Tibial nerve (tissue), 4 donors: Measurements from ENCODE around the gene TMEM247. TPM values are rescaled to one million over a fixed set of nuclear protein-coding genes. Genes with fewer than 3 reads are reported as not detected.

Experiments used
- DNase-seq, 2 donors: peaks; one replicate each; pipeline ENCODE4 v3.0.0-alpha.2; 2019; ENCODE audit warnings: low spot score in 2 of 2
- H3K27ac ChIP-seq, 4 donors: fragments of 200-600 bp; sonication (generic) in 3 of 4; one replicate each; pipeline ENCODE4 v1.5.1; 2017 to 2019; ENCODE audit warnings: mild to moderate bottlenecking in 1 of 4
- H3K27me3 ChIP-seq, 2 donors: fragments of 200-600 bp; sonication (generic) in 1 of 2; one replicate each; pipeline versions ENCODE4 v1.5.1 to v1.6.0; 2017 to 2019
- H3K36me3 ChIP-seq, 3 donors: fragments of 200-600 bp; sonication (generic); one replicate each; pipeline ENCODE4 v1.5.1; 2018 to 2019
- H3K4me1 ChIP-seq, 4 donors: fragments of 200-600 bp; sonication (generic) in 3 of 4; one replicate each; pipeline ENCODE4 v1.5.1; 2017 to 2019
- H3K4me3 ChIP-seq, 4 donors: fragments of 200-600 bp; sonication (generic) in 3 of 4; one replicate each; pipeline ENCODE4 v1.5.1; 2017 to 2019; ENCODE audit warnings: mild to moderate bottlenecking in 1 of 4, moderate library complexity in 1 of 4
- H3K9me3 ChIP-seq, 4 donors: fragments of 200-600 bp; sonication (generic) in 3 of 4; one replicate each; pipeline ENCODE4 v1.5.1; 2017 to 2019
- EP300 ChIP-seq, 2 donors: sonication (generic); formaldehyde crosslinking; IDR thresholded peaks; one replicate each; pipeline ENCODE4 v1.6.1; 2017; ENCODE audit warnings: antibody characterized with exemption in 2 of 2, mild to moderate bottlenecking in 1 of 2
- POLR2A ChIP-seq, 2 donors: fragments of 450-650 bp; IDR thresholded peaks; one replicate each; pipeline ENCODE4 v1.6.1; 2017; ENCODE audit warnings: antibody characterized with exemption in 2 of 2, mild to moderate bottlenecking in 2 of 2, moderate library complexity in 2 of 2
- WGBS, 2 donors: methylation state at CpG; one replicate each; pipeline ENCODE4 v1.1.5; 2018; 5-methylcytosine and 5-hydroxymethylcytosine counted together
- total RNA-seq, 4 donors: library from RNA; depleted of rRNA; stranded (reverse); fragments of >200 nt; gene quantifications; one replicate each; pipeline ENCODE4 v1.1.0, GENCODE V29; 2016
- TF ChIP-seq, protein P1 (sequence below), 5 experiments: fragments of 200-600 bp in 3 of 5; fragments of 450-650 bp in 2 of 5; sonication (generic) in 3 of 5; IDR thresholded peaks; one replicate each; pipeline ENCODE4 v1.5.1; 2016 to 2019; ENCODE audit warnings: antibody characterized with exemption in 5 of 5, mild to moderate bottlenecking in 3 of 5, moderate library complexity in 2 of 5

TMEM247 gene
- total RNA-seq, 4 donors from 2014 or later, result not detected

DNA sequence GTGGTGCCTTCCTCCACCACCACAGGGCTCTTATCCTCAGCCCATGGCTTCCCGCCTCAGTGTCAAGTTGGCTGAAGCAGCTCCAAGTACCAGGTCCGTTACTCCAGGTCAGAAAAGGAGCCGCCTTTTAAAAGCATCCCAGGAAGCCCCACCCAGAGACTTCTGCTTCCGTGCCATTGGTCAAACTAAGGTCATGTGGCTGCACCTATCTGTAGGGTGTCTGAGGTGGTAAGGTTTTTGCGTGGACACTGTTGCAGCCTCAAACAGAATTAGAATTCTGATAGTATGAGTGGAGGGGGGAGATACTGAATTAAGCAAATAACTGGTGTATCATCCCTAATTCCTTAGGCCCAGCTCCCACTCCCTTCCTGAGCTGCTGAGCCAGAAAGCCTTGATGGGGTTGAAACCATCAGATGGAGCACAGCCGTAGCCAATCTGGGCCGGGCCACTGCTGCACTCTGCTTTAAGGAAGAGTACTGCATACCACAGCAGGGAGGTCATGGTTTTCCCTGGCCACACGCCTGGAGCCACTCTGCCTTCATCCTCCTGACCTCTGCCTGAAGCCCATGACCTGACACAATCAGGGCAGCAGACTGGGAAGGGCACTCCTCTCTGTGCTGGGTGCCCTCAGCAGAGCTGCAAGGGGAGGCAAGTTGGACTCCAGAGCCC lies 8.4 kb downstream of the TMEM247 start:
- Histone ChIP-seq H3K4me3 (no peak overlapping the region), H3K27me3 (no peaks in the 10 kb centered on the region), H3K4me1 (peaks cover 0 to 44% (median 38%) of the 10 kb centered on the region in 4 donors), H3K9me3 (no peaks in the 10 kb centered on the region), H3K36me3 (no peaks in the 10 kb centered on the region), H3K27ac (peak overlapping the region in 3 of 4 donors; percentile 13 to 82 (median 79))
- peak; percentile 25 to 54 for DNase-seq
- TF ChIP-seq, protein P1, sequence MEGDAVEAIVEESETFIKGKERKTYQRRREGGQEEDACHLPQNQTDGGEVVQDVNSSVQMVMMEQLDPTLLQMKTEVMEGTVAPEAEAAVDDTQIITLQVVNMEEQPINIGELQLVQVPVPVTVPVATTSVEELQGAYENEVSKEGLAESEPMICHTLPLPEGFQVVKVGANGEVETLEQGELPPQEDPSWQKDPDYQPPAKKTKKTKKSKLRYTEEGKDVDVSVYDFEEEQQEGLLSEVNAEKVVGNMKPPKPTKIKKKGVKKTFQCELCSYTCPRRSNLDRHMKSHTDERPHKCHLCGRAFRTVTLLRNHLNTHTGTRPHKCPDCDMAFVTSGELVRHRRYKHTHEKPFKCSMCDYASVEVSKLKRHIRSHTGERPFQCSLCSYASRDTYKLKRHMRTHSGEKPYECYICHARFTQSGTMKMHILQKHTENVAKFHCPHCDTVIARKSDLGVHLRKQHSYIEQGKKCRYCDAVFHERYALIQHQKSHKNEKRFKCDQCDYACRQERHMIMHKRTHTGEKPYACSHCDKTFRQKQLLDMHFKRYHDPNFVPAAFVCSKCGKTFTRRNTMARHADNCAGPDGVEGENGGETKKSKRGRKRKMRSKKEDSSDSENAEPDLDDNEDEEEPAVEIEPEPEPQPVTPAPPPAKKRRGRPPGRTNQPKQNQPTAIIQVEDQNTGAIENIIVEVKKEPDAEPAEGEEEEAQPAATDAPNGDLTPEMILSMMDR (IDR thresholded peaks at IDR 0.05), result no peak
- TF ChIP-seq EP300 (IDR thresholded peaks at IDR 0.05) (no peak), POLR2A (IDR thresholded peaks at IDR 0.05) (no peak)
- WGBS, 2 donors, result 45 to 53% methylated on average over 8 of the region's 8 CpGs

DNA sequence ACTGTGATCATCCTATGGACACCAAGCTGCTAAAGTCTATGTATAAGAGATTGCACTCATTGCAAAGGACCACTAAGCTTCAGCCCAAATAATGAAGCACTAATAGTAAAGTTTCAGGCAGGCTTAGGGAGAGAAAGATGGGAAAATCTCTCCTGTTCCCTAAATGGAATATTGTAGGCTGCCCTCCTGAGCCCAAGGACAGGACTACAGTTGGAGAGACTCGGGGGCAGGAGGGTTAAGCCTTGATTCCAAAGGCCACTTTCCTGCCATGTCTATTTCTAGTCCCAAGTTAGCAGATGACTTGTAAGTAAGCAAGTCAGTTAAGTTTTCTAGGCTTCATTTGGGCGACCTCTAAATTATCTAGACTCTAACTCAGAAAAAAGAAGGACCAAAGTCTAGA lies 9.0 kb downstream of the TMEM247 start:
- DNase-seq, result no peak
- H3K27me3 ChIP-seq, result no peaks in the 10 kb centered on the region
- no peak overlapping the region for H3K4me3 ChIP-seq
- TF ChIP-seq POLR2A (IDR thresholded peaks at IDR 0.05) (no peak), EP300 (IDR thresholded peaks at IDR 0.05) (no peak)
- TF ChIP-seq, protein P1 (IDR thresholded peaks at IDR 0.05), result no peak
- H3K27ac ChIP-seq, result peak overlapping the region in 3 of 4 donors; percentile 13 to 82 (median 79)
- WGBS, 2 donors, result 58 to 68% methylated on average over 2 of the region's 2 CpGs
- peaks cover 0 to 44% (median 38%) of the 10 kb centered on the region in 4 donors for H3K4me1 ChIP-seq
- H3K9me3 ChIP-seq, result no peaks in the 10 kb centered on the region
- H3K36me3 ChIP-seq, result no peaks in the 10 kb centered on the region

DNA sequence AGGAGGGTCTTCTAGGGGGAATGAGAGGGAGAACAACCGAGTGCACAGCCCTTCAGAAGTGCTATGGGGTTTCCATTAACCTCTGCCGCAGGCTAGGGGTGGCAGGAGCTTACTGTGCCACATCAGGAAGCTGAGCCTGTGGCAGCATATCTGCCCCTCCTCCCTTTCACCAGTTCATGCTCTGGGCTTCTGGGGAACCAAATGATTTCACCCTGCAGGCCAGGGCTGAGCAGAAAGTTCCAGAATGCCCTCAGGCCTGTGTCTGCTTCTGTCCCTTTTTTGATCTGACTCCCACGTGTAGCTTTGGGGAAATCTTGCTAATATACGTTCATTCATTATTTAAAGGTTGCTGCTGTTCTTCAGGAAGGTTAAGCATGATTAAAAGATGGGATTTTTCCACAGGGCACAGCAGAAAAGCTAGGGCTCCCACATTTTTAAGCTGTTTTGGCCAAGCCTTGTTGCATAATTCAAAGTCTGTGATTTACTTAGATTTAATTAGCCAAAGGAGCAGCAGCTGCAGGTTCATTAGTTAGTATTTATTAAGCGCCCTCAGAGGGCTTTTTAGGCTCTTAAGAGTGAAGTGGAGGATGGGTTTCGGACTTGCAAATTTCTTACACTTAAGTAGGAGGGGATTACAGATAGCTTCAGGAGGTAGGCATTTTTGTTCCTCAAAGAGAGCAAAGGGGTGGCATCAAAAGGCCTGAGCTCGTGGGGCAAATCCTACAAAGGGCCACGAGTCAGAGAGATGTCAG lies 10.2 kb downstream of the TMEM247 start:
- DNase-seq, result no peak
- H3K36me3 ChIP-seq, result no peaks in the 10 kb centered on the region
- 52 to 54% methylated on average over 8 of the region's 8 CpGs for WGBS, 2 donors
- H3K4me3 ChIP-seq, result no peak overlapping the region
- TF ChIP-seq, protein P1 (IDR thresholded peaks at IDR 0.05), result no peak
- no peak for TF ChIP-seq POLR2A (IDR thresholded peaks at IDR 0.05)
- TF ChIP-seq EP300 (IDR thresholded peaks at IDR 0.05), result no peak
- peaks cover 0 to 44% (median 38%) of the 10 kb centered on the region in 4 donors for H3K4me1 ChIP-seq
- H3K9me3 ChIP-seq, result no peaks in the 10 kb centered on the region
- H3K27ac ChIP-seq, result peak overlapping the region; percentile 57 to 93 (median 74)
- H3K27me3 ChIP-seq, result no peaks in the 10 kb centered on the region

DNA sequence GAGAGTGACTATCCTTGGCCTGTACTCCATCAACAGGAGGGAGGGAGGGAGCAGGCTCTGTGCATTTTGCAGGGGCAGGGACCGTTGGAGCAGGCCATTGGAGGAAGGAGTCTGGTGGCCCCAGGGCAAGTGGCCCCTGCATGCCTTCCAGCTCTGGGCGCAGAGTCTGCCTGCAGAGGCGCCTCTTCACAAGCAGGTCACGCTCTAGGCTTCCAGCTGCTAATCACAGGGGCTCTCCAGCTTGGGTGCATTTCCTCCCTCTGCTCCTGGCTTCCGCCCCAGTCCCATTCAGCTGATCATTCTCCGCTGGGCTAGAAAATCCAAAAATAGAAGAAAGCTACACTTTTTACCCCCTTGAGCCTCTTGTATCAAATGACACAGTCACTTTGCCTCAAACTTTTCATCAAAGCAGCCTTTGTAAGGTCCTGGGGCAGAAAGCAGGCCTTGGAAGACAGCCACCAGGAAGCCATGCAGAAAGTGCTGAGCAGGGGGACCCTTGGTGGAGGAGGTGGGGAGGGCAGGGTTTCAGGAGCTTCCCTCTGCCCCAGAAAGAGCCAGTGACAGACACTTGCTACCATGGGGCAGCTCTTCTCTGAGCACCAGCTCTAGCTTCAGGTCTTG lies 11.3 kb downstream of the TMEM247 start:
- no peaks in the 10 kb centered on the region for H3K9me3 ChIP-seq
- peaks cover 0 to 44% (median 38%) of the 10 kb centered on the region in 4 donors for H3K4me1 ChIP-seq
- peak; percentile 25 to 49 for DNase-seq
- H3K27me3 ChIP-seq, result no peaks in the 10 kb centered on the region
- no peaks in the 10 kb centered on the region for H3K36me3 ChIP-seq
- peak overlapping the region; percentile 57 to 93 (median 74) for H3K27ac ChIP-seq
- WGBS, 2 donors, result 26 to 27% methylated on average over 6 of the region's 6 CpGs
- TF ChIP-seq, protein P1 (IDR thresholded peaks at IDR 0.05), result peak in 3 of 5 experiments; percentile 21 to 48 (median 23)
- TF ChIP-seq POLR2A (IDR thresholded peaks at IDR 0.05) (no peak), EP300 (IDR thresholded peaks at IDR 0.05) (peak; percentile 44 to 70)
- no peak overlapping the region for H3K4me3 ChIP-seq
